NCI-H146 treated with DMSO at 0.1 percent for 48 hours (cell line): Measurements from ENCODE around the gene GATA1.

Experiments used
- DNase-seq: peaks from one replicate; lab custom pipeline; 2025; ENCODE audit not compliant: unreplicated experiment; lab: John Stamatoyannopoulos, UW

Gene GATA1

DNA sequence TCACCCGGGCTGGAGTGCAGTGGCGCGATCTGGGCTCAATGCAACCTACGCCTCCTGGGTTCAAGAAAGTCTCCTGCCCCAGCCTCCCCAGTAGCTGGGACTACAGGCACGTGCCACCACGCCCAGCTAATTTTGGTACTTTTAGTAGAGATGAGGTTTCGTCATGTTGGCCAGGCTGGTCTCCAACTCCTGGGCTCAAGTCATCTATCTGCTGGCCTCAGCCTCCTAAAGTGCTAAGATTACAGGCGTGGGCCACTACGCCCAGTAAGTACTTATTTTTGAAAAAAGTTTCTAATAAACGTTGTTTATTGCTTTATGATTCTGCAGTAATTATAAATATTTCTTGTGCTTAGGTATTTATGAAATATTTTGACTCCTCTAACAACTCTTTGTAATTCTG is 53.3 kb downstream of the GATA1 start:
- DNase-seq = no peak
